ENCODE measurements around the gene SLC35F3.
"Not testable (repeated sequence)": the region's sequence is repeated elsewhere in the genome, so short reads cannot be mapped to it uniquely, and the experiment has no call there.

The SLC35F3 gene

DNA sequence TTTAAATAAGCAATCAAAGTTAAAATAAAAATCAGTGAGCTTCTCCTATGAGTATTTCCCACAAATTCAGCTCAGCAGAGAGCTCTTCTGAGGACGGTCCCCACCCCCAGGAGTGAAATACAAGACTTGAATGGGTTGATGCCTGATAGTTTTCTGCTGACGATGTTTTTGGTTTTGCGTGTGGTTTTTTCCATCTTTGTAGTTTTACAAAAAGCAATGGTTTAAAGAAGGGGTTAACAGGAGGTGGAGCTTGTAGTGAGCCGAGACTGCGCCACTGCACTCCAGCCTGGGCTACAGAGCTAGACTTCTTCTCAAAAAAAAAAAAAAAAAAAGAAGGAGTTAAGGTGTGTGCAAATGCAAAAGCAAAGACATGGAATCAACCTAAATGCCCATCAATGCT lies 297.1 kb downstream of the SLC35F3 start:
- peaks cover 5% of the 10 kb centered on the region for H3K27me3 Mint-ChIP-seq
- no peaks in the 10 kb centered on the region for H3K4me1 Mint-ChIP-seq (ENCODE audit: low read depth)
- H3K9me3 Mint-ChIP-seq (ENCODE audit: low read depth): no peaks in the 10 kb centered on the region
- H3K4me3 Mint-ChIP-seq: no peak overlapping the region
- H3K27ac Mint-ChIP-seq: no peak overlapping the region
- H3K36me3 Mint-ChIP-seq: no peaks in the 10 kb centered on the region

DNA sequence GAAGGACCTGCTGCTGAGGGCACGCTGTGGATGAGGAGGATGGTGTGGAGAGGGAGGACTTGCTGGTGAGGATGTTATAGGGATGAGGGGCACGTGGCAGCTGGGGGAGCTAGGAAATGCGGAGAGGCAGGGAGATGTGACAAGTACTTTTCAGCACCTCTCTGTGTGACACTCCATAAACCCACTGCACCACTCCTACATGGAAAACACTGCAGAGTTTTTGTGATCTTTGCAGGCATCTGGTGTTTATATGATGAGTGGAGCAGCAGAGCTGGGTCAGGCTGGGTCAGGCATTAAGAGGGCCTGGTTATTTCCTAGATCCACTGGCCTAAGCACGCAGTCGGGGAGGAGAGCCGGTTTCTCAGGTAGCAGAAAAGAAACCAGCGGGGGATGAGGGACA lies 301.5 kb downstream of the SLC35F3 start:
- Mint-ChIP-seq H3K4me3 (no peak overlapping the region), H3K27me3 (peaks cover 4% of the 10 kb centered on the region), H3K27ac (no peak overlapping the region), H3K36me3 (no peaks in the 10 kb centered on the region), H3K4me1 (ENCODE audit: low read depth) (no peaks in the 10 kb centered on the region), H3K9me3 (ENCODE audit: low read depth) (no peaks in the 10 kb centered on the region)

DNA sequence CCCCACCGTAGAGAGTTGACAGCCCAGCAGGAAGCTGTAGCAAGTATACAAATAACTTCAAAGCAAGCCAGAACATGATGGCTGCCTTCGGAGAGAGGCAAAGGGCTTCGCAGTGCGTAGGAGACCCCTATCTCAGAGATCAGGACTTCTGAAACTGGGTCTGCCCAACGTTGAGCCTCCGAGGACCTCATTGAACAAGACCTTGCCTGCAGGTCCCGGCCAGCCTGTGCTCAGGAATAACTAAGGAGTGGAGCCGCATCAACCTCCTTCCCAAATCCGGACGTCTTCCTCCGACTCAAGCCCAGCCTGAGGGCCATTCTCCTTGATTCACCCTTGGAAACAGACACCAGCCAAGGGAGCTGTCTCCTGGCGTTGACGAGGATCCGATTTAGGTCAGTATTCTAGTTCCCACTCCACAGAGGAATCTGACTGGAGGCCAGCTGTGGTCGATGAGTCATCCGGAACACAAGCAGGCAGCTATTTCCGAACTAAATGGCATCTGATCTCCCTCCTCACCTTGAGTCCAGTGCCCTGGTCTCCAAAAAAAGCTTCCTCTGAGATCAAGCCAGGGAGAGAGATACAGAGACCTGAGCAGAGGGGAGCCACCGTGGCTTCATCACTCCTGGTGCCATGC lies 302.3 kb downstream of the SLC35F3 start:
- Mint-ChIP-seq H3K9me3 (ENCODE audit: low read depth) (no peaks in the 10 kb centered on the region), H3K4me3 (no peak overlapping the region), H3K27ac (no peak overlapping the region), H3K27me3 (peaks cover 1% of the 10 kb centered on the region), H3K36me3 (no peaks in the 10 kb centered on the region), H3K4me1 (ENCODE audit: low read depth) (no peaks in the 10 kb centered on the region)

DNA sequence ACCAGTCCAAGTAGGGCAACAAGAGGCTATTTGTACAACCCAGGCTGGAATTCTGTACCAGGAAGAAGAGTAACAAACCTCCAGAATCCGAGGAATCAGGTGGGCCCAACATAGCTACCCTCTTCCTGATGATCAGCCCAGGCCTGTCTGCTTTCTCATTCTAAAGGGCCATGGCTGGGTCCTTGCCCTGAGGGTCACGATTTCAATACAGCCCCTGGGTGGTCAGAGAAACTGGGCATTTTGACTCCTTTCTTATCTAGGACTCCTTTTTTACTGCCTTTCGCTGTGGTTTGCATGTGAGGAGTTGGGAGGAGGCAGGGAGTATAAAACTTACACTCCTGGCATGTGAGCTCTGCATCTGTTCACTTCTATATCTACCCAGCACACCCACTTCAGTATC lies 303.9 kb downstream of the SLC35F3 start:
- no peak overlapping the region for H3K27ac Mint-ChIP-seq
- no peaks in the 10 kb centered on the region for H3K36me3 Mint-ChIP-seq
- H3K4me3 Mint-ChIP-seq: no peak overlapping the region
- H3K9me3 Mint-ChIP-seq (ENCODE audit: low read depth): no peaks in the 10 kb centered on the region
- H3K27me3 Mint-ChIP-seq: peaks cover 7% of the 10 kb centered on the region
- peaks cover 5% of the 10 kb centered on the region for H3K4me1 Mint-ChIP-seq (ENCODE audit: low read depth)

DNA sequence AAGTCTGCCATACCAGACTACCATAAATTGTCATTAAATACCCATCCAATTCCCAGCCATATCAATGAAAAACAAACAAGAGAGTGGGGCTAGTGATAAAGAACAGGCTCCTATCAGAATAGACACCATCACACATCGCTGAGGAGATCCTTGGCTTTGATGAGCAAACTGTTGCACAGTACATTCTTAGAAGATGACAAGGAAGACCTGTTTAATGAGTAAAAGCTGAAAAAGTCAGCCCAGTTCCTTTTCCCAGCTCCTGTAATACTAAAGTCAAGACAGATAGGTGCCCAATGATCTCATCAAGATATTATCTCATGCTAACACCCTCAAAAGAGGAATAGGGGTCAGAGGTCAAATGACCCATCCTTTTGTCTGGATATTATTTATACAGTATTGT lies 304.3 kb downstream of the SLC35F3 start:
- H3K4me3 Mint-ChIP-seq: no peak overlapping the region
- H3K27me3 Mint-ChIP-seq: peaks cover 7% of the 10 kb centered on the region
- H3K4me1 Mint-ChIP-seq (ENCODE audit: low read depth): peaks cover 8% of the 10 kb centered on the region
- no peak overlapping the region for H3K27ac Mint-ChIP-seq
- no peaks in the 10 kb centered on the region for H3K36me3 Mint-ChIP-seq
- no peaks in the 10 kb centered on the region for H3K9me3 Mint-ChIP-seq (ENCODE audit: low read depth)

DNA sequence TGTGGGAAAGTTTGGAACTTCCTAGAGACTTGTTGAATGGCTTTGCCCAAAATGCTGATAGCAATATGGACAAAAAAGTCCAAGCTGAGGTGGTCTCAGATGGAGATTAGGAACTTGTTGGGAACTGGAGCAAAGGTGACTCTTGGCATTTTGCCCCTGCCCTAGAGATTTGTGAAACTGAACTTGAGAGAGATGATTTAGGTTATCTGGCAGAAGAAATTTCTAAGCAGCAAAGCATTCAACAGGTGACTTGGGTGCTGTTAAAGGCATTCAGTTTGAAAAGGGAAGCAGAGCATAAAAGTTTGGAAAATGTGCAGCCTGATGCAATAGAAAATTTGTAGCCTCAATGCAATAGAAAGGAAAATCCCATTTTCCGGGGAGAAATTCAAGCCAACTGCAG lies 306.0 kb downstream of the SLC35F3 start:
- H3K27ac Mint-ChIP-seq; H3K27me3 Mint-ChIP-seq; H3K9me3 Mint-ChIP-seq (ENCODE audit: low read depth); H3K36me3 Mint-ChIP-seq; H3K4me3 Mint-ChIP-seq: not testable (repeated sequence)
- H3K4me1 Mint-ChIP-seq (ENCODE audit: low read depth): peaks cover 11% of the 10 kb centered on the region

DNA sequence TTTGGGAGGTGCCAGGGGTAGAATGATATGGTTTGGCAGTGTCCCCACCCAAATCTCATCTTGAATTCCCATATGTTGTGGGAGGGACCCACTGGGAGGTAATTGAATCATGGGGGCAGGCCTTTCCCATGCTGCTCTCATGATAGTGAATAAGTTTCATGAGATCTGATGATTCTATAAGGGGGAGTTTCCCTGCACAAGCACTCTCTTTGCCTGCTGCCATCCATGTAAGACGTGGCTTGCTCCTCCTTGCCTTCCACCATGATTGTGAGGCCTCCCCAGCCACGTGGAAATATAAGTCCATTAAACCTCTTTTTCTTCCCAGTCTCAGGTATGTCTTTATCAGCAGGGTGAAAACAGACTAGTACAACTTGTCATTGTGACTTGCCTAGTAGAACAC lies 307.4 kb downstream of the SLC35F3 start:
- Mint-ChIP-seq H3K4me1 (ENCODE audit: low read depth) (peaks cover 20% of the 10 kb centered on the region), H3K27me3 (peaks cover 13% of the 10 kb centered on the region)
- not testable (repeated sequence) for H3K27ac Mint-ChIP-seq; H3K36me3 Mint-ChIP-seq; H3K9me3 Mint-ChIP-seq (ENCODE audit: low read depth); H3K4me3 Mint-ChIP-seq

DNA sequence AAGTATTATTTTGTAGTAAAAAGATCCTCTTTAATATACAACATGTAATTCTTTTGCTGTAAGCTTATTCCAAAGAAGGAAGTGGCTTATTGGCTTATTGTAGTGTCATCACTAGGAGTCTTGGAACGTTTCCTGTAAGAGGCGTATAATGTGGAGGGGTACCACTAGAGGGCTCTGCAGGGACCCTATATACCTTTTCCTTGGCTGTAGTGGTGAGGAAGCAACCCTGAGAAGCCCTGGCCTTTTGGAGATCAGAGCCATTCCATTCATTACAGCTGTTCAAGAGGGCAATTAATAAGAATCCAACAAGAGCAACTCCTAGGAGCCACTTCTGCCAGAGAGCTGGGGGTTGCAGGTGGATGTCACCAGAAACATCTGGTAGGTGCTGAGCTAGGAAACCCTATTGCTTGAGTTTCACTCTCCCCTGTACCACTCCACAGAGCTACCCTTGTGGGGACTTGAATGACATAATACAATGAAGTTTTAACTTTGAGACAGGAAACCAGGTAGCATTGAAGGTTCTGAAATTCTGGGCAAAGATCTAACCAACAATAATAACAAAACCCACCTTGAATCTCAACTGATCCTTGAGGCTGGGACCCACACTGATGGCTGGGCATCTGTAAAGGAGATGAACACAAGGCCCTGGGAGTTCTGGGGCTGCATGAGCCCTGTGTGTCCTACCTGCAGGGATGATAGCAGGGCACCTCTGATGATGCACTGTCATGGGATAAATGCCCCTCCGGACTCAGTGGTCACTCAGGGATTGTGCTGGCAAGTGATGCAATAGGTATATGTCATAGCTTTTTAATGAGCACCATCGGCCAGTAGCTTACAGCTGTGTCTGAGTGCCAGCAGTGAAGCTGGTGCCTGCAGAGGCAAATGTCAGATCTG lies 308.5 kb downstream of the SLC35F3 start:
- peaks cover 15% of the 10 kb centered on the region for H3K27me3 Mint-ChIP-seq
- H3K4me1 Mint-ChIP-seq (ENCODE audit: low read depth): peaks cover 22% of the 10 kb centered on the region
- H3K36me3 Mint-ChIP-seq: no peaks in the 10 kb centered on the region
- no peak overlapping the region for H3K27ac Mint-ChIP-seq
- H3K4me3 Mint-ChIP-seq: peak overlapping the region; percentile 59
- no peaks in the 10 kb centered on the region for H3K9me3 Mint-ChIP-seq (ENCODE audit: low read depth)

DNA sequence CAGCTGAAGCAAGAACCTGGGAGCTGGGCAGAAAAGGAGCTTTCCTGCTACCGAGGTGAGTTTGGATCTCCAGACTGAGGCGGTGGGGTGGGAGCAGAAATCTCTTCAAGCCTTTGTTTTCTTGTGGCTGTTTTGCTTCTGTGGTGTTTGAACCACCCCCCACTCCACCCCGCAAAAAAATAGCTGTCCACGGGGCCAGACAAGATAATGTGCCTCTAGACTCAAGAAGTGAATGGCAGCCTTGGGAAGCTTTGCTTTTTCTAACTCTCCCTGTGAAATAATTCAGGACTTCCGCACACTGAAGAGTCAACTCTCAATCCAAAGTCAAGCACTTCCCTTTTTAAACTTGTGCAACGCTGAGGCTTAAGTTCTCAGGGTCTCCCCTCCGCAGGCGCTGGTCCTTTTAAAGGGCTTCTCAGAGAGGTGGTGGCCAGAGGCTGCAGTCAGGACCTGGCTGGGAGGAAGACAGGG lies 309.2 kb downstream of the SLC35F3 start:
- H3K4me1 Mint-ChIP-seq (ENCODE audit: low read depth): peaks cover 22% of the 10 kb centered on the region
- no peaks in the 10 kb centered on the region for H3K9me3 Mint-ChIP-seq (ENCODE audit: low read depth)
- H3K27me3 Mint-ChIP-seq: peaks cover 15% of the 10 kb centered on the region
- peak overlapping the region; percentile 80 for H3K4me3 Mint-ChIP-seq
- no peak overlapping the region for H3K27ac Mint-ChIP-seq
- no peaks in the 10 kb centered on the region for H3K36me3 Mint-ChIP-seq

DNA sequence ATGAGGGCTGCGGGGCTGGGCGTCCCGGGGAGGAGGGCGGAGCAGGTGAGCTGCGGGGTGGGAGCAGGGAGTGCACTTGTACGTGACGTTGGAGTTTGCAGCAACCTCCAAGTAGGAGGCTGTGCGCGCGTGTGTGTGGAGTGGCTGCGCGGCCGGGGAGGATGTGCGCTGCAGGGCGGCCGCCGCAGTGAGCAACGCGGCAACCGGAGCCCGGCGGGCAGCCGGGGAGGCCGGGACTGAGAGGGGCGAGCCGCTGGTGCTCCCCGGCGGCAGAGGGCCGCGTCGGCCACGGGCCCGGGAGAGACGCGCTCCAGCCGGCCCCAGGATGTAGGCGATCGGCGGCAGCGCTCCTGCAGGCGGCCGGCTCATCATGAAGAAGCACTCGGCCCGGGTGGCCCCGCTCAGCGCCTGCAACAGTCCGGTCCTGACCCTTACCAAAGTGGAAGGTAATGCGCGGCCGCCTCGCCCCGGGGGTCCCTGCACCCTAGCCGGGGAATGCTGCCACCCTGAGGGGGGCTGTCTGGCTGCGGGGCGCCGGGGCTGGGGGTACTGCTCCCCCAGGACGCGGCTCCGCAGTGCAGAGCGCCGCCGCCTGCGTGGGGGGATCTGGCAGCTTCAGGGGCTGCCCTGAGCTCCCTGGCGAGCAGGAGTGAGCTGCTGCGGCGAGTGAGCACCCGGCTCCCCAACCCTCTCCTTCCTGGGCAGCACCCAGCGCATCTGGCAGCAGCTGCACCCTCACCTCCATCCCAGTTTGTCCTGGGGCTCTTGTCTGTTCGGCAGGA lies 309.8 kb downstream of the SLC35F3 start:
- H3K36me3 Mint-ChIP-seq: no peaks in the 10 kb centered on the region
- H3K27me3 Mint-ChIP-seq: peaks cover 15% of the 10 kb centered on the region
- peak overlapping the region; percentile 80 for H3K4me3 Mint-ChIP-seq
- H3K4me1 Mint-ChIP-seq (ENCODE audit: low read depth): peaks cover 22% of the 10 kb centered on the region
- no peak overlapping the region for H3K27ac Mint-ChIP-seq
- no peaks in the 10 kb centered on the region for H3K9me3 Mint-ChIP-seq (ENCODE audit: low read depth)

DNA sequence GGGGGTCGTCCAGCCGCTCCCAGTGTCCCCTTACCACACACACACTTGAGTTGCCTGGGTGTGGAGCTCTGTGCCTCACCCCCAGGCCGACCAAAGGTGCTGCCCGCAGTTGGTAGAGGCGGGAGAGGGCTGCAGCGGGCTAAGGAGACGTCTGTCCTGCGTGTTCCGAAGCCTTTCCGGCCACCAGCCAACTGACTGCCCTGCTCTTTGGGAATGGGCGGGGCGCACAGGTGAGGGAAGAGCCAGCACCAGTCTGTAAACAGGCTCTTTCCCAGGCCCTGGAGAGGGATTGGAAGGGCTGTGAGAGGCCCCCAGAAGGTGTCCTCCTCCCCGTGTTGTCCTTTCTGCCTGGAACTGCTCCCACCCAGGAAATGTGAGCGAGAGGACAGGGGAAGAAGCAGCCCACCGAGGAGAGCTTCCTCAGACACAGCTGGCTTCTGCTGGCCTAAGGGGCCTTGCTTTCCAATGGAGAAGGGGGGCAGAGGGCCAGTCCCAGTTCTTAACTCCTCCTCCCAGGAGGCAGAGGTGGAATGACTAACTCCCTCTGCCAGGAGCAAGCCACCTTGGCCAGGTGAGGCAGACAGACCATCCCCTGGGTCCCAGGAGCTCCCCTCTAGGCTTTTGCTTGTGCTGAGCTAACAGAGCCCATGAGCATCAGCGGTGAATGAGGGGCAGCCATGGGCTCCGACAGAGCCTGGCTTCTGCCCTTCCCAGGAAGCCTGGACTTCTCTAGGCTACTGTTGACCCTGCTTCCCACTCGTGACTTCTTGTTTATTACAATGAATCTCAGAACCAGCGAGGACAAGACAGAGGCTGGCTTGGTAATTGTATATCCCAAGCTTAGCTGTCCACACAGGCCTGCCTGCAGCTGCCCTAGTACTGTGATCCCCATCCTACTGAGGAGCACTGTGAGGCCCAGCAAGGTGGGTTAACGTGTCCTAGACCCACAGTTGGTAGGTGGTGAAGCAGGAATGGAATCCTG lies 310.7 kb downstream of the SLC35F3 start:
- Mint-ChIP-seq H3K4me1 (ENCODE audit: low read depth) (peaks cover 22% of the 10 kb centered on the region), H3K27ac (no peak overlapping the region), H3K36me3 (no peaks in the 10 kb centered on the region), H3K9me3 (ENCODE audit: low read depth) (no peaks in the 10 kb centered on the region), H3K27me3 (peaks cover 13% of the 10 kb centered on the region), H3K4me3 (peak overlapping the region; percentile 51)

DNA sequence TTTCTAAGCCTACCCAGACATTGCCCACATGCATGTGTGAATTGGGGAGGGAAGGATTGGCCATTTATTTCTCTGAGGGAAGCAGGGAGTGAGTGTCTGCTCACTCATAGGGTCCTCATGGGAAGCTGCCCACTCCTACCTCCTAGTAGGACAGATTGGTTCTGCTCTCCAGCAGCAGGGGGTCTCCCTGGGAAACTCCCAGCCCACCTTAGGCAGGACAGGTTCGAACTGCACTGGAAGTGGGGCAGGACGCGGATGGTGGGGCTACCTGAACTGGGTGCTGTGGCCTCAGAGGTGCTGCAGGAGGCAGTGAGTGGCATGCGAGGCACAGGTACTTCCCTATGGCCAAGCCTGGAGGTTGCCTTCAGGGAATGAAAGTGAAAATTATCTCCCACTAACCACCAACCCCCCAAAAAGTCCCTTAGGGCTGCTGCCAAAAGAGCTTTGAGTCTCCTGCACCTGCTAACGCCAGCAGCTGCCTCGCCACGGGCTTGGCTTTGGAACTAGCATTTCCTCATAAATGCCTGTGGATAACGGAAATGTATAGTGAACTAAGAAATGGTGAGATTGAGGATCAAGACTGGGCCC lies 311.7 kb downstream of the SLC35F3 start:
- Mint-ChIP-seq H3K4me3 (peak overlapping the region; percentile 46), H3K36me3 (no peaks in the 10 kb centered on the region), H3K27me3 (peaks cover 13% of the 10 kb centered on the region), H3K4me1 (ENCODE audit: low read depth) (peaks cover 22% of the 10 kb centered on the region), H3K9me3 (ENCODE audit: low read depth) (no peaks in the 10 kb centered on the region), H3K27ac (no peak overlapping the region)

DNA sequence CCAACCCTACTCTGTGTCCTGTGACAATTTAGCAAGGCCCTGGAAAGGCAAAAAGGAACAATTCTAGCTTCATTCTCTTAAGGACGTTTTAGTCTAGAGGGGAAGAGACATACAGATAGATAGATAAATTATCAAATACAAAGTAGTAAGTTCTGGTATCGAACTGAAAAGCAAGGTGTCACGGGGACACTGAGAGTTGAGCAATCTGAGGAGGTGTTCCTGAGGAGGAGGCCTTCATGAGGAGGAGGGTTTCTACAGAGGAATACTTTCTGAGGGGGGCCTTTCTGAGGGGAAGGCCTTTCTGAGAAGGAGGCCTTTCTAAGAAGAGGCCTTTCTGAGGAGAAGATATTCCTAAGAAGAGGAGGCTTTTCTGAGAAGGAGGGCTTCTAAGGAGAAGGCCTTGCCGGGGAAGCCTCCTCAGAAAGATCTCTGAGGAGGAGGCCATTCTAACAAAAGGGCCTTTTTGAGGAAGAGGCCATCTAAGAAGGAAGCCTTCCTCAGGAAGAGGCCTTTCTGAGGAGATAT lies 312.9 kb downstream of the SLC35F3 start:
- Mint-ChIP-seq H3K4me3 (no peak overlapping the region), H3K4me1 (ENCODE audit: low read depth) (peaks cover 22% of the 10 kb centered on the region), H3K36me3 (no peaks in the 10 kb centered on the region), H3K9me3 (ENCODE audit: low read depth) (no peaks in the 10 kb centered on the region), H3K27ac (no peak overlapping the region), H3K27me3 (peaks cover 11% of the 10 kb centered on the region)

DNA sequence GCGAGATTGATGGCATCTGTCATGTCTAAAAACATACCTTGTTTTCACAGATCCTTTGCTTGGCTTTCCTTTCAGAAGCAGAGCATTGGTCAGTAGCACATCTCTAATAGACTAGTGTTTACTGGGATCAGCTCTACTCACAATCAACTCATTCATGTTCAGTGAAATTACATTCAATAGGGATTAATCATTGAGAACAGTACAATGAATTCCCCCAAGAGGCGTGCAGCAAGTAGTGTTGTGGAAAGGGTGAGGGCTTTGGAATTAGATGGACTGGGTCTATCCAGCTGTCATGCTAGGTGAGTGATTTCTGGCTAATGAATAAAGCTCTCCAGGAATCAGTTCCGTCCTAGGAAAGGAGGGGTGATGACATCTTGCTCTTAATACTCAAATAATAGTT lies 313.6 kb downstream of the SLC35F3 start:
- Mint-ChIP-seq H3K36me3 (no peaks in the 10 kb centered on the region), H3K27ac (no peak overlapping the region), H3K27me3 (peaks cover 10% of the 10 kb centered on the region), H3K4me1 (ENCODE audit: low read depth) (peaks cover 18% of the 10 kb centered on the region), H3K4me3 (no peak overlapping the region), H3K9me3 (ENCODE audit: low read depth) (no peaks in the 10 kb centered on the region)

Measured in activated naive CD8-positive, alpha-beta T cell (primary cell).